Measurements from ENCODE around the gene CLDN5.

CLDN5 gene

GRCh38 chr22:19479355-19480172 lies 44.6 kb downstream of the CLDN5 start, which contains the start of gene CDC45:
CDC45 (plus strand) TSS chr22:19479920; CDS start chr22:19479969, 49 bp downstream.
- no peaks in the 10 kb centered on the region for H3K27me3 ChIP-seq (ENCODE audit: control insufficient read depth, insufficient read depth, low read length)
- H3K4me3 ChIP-seq (ENCODE audit: low read length), result peak within 1 kb of the TSS; percentile 80
- no peaks in the 10 kb centered on the region for H3K9me3 ChIP-seq (ENCODE audit: control insufficient read depth, low read length)
- H3K4me1 ChIP-seq (ENCODE audit: control insufficient read depth, insufficient read depth, low read length), result no peaks in the 10 kb centered on the region
- peak within 1 kb of the TSS; percentile 77 for H3K9ac ChIP-seq (ENCODE audit: low read length)
- no peaks in the 10 kb centered on the region for H3K36me3 ChIP-seq (ENCODE audit: control insufficient read depth, insufficient read depth, low read length)

- H3K9me3 ChIP-seq (ENCODE audit: control insufficient read depth, low read length), result no peaks in the 10 kb centered on the region
- peak within 1 kb of the TSS; percentile 77 for H3K9ac ChIP-seq (ENCODE audit: low read length)
- H3K4me3 ChIP-seq (ENCODE audit: low read length), result peak within 1 kb of the TSS; percentile 80
- H3K4me1 ChIP-seq (ENCODE audit: control insufficient read depth, insufficient read depth, low read length), result no peaks in the 10 kb centered on the region
- H3K27me3 ChIP-seq (ENCODE audit: control insufficient read depth, insufficient read depth, low read length), result no peaks in the 10 kb centered on the region
- H3K36me3 ChIP-seq (ENCODE audit: control insufficient read depth, insufficient read depth, low read length), result peaks cover under 1% of the 10 kb centered on the region
These were observed 45.3 kb downstream of the CLDN5 start, which contains the start of gene UFD1 for GRCh38 chr22:19478901-19479354. UFD1 (minus strand) TSS chr22:19479193; CDS start chr22:19479085, 108 bp downstream.

- H3K4me3 ChIP-seq (ENCODE audit: low read length), result peak overlapping the region; percentile 80
- no peaks in the 10 kb centered on the region for H3K27me3 ChIP-seq (ENCODE audit: control insufficient read depth, insufficient read depth, low read length)
- H3K4me1 ChIP-seq (ENCODE audit: control insufficient read depth, insufficient read depth, low read length), result no peaks in the 10 kb centered on the region
- no peaks in the 10 kb centered on the region for H3K9me3 ChIP-seq (ENCODE audit: control insufficient read depth, low read length)
- peak overlapping the region; percentile 77 for H3K9ac ChIP-seq (ENCODE audit: low read length)
- peaks cover 7% of the 10 kb centered on the region for H3K36me3 ChIP-seq (ENCODE audit: control insufficient read depth, insufficient read depth, low read length)
These were observed 45.9 kb downstream of the CLDN5 start for GRCh38 chr22:19478045-19478900.

- H3K4me3 ChIP-seq (ENCODE audit: low read length), result peak overlapping the region; percentile 80
- H3K9ac ChIP-seq (ENCODE audit: low read length), result peak overlapping the region; percentile 77
- no peaks in the 10 kb centered on the region for H3K27me3 ChIP-seq (ENCODE audit: control insufficient read depth, insufficient read depth, low read length)
- H3K4me1 ChIP-seq (ENCODE audit: control insufficient read depth, insufficient read depth, low read length), result no peaks in the 10 kb centered on the region
- H3K9me3 ChIP-seq (ENCODE audit: control insufficient read depth, low read length), result no peaks in the 10 kb centered on the region
- H3K36me3 ChIP-seq (ENCODE audit: control insufficient read depth, insufficient read depth, low read length), result peaks cover 11% of the 10 kb centered on the region
These were observed 46.7 kb downstream of the CLDN5 start for GRCh38 chr22:19477321-19478044.

- Histone ChIP-seq H3K4me3 (ENCODE audit: low read length) (no peak overlapping the region), H3K4me1 (ENCODE audit: control insufficient read depth, insufficient read depth, low read length) (no peaks in the 10 kb centered on the region), H3K36me3 (ENCODE audit: control insufficient read depth, insufficient read depth, low read length) (peaks cover 17% of the 10 kb centered on the region), H3K9ac (ENCODE audit: low read length) (no peak overlapping the region), H3K27me3 (ENCODE audit: control insufficient read depth, insufficient read depth, low read length) (no peaks in the 10 kb centered on the region), H3K9me3 (ENCODE audit: control insufficient read depth, low read length) (no peaks in the 10 kb centered on the region)
These were observed 48.2 kb downstream of the CLDN5 start for GRCh38 chr22:19476023-19476422.

DNA sequence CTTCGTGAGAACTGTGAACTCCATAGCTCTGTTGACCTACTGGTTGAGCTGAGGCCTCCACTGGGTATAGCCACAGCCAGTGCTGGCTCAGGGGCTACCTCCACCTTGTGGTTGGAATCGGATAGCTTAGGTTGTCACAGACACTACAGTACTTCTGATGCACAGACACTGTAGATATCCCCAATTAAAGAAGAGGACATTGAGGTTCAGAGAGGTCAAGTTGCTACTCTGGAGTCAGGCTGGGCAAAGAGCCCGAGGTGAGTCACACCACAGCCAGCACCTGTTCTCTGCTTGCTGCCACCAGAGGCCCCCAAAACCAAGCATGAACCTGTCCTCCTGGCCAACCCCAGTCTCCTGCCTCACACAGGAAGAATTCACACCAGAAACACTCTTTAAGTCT lies 50.6 kb downstream of the CLDN5 start:
- H3K9me3 ChIP-seq (ENCODE audit: control insufficient read depth, low read length), result no peaks in the 10 kb centered on the region
- no peaks in the 10 kb centered on the region for H3K4me1 ChIP-seq (ENCODE audit: control insufficient read depth, insufficient read depth, low read length)
- peaks cover 30% of the 10 kb centered on the region for H3K36me3 ChIP-seq (ENCODE audit: control insufficient read depth, insufficient read depth, low read length)
- no peak overlapping the region for H3K9ac ChIP-seq (ENCODE audit: low read length)
- no peak overlapping the region for H3K4me3 ChIP-seq (ENCODE audit: low read length)
- no peaks in the 10 kb centered on the region for H3K27me3 ChIP-seq (ENCODE audit: control insufficient read depth, insufficient read depth, low read length)
